Neural progenitor cell (in vitro differentiated cells): ENCODE measurements around the gene CRB3. TPM values are rescaled to one million over a fixed set of nuclear protein-coding genes. Genes with fewer than 3 reads are reported as not detected.

Source experiments
- DNase-seq: peaks from one replicate; pipeline ENCODE4 v3.0.0-alpha.2; 2016; ENCODE audit warnings: low spot score
- H2AFZ ChIP-seq: fragments of 200-600 bp; sonication (generic); replicated peaks from 2 replicates; pipeline ENCODE4 v1.6.1; 2016; ENCODE audit warnings: antibody characterized with exemption
- H3F3A ChIP-seq: fragments of 200-600 bp; sonication (generic); 2 replicates; pipeline ENCODE4 v1.6.1; 2016; ENCODE audit warnings: antibody characterized with exemption, low read depth
- H3K27ac ChIP-seq: fragments of 200-600 bp; sonication (generic); 2 replicates; pipeline ENCODE4 v1.5.1; 2016; ENCODE audit warnings: mild to moderate bottlenecking
- H3K27me3 ChIP-seq: fragments of 200-600 bp; sonication (generic); 2 replicates; pipeline ENCODE4 v1.6.1; 2016; ENCODE audit warnings: mild to moderate bottlenecking, moderate library complexity
- H3K36me3 ChIP-seq: fragments of 200-600 bp; sonication (generic); 2 replicates; pipeline ENCODE4 v1.5.1; 2016
- H3K4me1 ChIP-seq: fragments of 200-600 bp; sonication (generic); 2 replicates; pipeline ENCODE4 v1.6.1; 2016; ENCODE audit warnings: mixed run types
- H3K4me2 ChIP-seq: fragments of 200-600 bp; sonication (generic); 2 replicates; pipeline ENCODE4 v1.6.1; 2016
- H3K4me3 ChIP-seq: fragments of 200-600 bp; sonication (generic); 2 replicates; pipeline ENCODE4 v1.5.1; 2016
- H3K79me2 ChIP-seq: fragments of 200-600 bp; sonication (generic); 2 replicates; pipeline ENCODE4 v1.6.1; 2016; ENCODE audit warnings: low read depth
- H3K9ac ChIP-seq: fragments of 200-600 bp; sonication (generic); 2 replicates; pipeline ENCODE4 v1.6.1; 2016
- H3K9me3 ChIP-seq: fragments of 200-600 bp; sonication (generic); 2 replicates; pipeline ENCODE4 v1.5.1; 2016; ENCODE audit warnings: low read depth
- H4K20me1 ChIP-seq: fragments of 200-600 bp; sonication (generic); 2 replicates; pipeline ENCODE4 v1.6.1; 2016; ENCODE audit warnings: low read depth
- H3K27ac Mint-ChIP-seq: 3 replicates; pipeline ENCODE4 v1.8.0; 2021; ENCODE audit warnings: mixed read lengths
- H3K27me3 Mint-ChIP-seq: 2 replicates; pipeline ENCODE4 v1.8.0; 2022; ENCODE audit warnings: low read depth, mild to moderate bottlenecking, inconsistent platforms, moderate library complexity, mixed read lengths; ENCODE audit not compliant: insufficient read depth
- H3K36me3 Mint-ChIP-seq: 3 replicates; pipeline ENCODE4 v1.8.0; 2021; ENCODE audit warnings: mixed read lengths
- H3K4me1 Mint-ChIP-seq: 3 replicates; pipeline ENCODE4 v1.8.0; 2021; ENCODE audit warnings: mixed read lengths
- H3K4me3 Mint-ChIP-seq: 3 replicates; pipeline ENCODE4 v1.8.0; 2021; ENCODE audit warnings: mild to moderate bottlenecking, moderate library complexity, mixed read lengths
- H3K9me3 Mint-ChIP-seq: 3 replicates; pipeline ENCODE4 v1.8.0; 2020; ENCODE audit warnings: mixed read lengths
- EZH2 ChIP-seq: fragments of 200-600 bp; sonication (generic); IDR thresholded peaks from 2 replicates; pipeline ENCODE4 v1.6.1; 2017; ENCODE audit warnings: antibody characterized with exemption, mild to moderate bottlenecking, moderate library complexity
- EZH2phosphoT487 ChIP-seq: fragments of 200-600 bp; sonication (generic); IDR thresholded peaks from 2 replicates; pipeline ENCODE4 v1.6.1; 2017; ENCODE audit warnings: antibody characterized with exemption
- total RNA-seq: library from RNA; depleted of rRNA; stranded (reverse); fragments of >200 nt; gene quantifications from 2 replicates; pipeline ENCODE4 v1.2.3, GENCODE V29; 2015; ENCODE audit warnings: low replicate concordance
- TF ChIP-seq, protein P1 (sequence below): fragments of 200-600 bp; sonication (generic); IDR thresholded peaks from 2 replicates; pipeline ENCODE4 v1.5.1; 2017; ENCODE audit warnings: antibody characterized with exemption, mild to moderate bottlenecking

The CRB3 gene
- total RNA-seq, 1 donor from 2014 or later = 1.3 TPM

DNA sequence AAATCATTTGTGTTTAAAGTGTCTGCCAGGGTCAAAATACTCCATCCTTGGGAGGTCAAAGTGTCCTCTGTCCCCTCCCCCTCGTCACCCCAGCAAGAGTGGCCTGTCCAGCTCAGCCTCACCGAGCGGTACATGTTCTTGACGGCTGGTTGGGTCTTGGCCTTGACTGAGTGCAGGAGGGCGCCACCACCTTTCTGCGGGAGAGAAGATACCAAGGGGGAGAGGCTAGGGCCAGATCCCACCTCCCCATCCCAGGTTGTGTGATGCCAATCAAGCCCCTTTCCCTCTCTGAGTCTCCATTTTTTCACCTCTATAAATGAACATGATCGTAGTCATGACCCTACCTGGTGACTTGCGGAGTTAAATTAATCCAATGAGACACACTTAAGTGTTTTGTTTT is 6.1 kb downstream of the CRB3 start:
- no peaks in the 10 kb centered on the region for H4K20me1 ChIP-seq
- peaks cover 29% of the 10 kb centered on the region for H3K27me3 Mint-ChIP-seq
- no peaks in the 10 kb centered on the region for H3F3A ChIP-seq
- H3K9me3 ChIP-seq = no peaks in the 10 kb centered on the region
- H2AFZ ChIP-seq = no peak overlapping the region
- H3K27me3 ChIP-seq = peaks cover 17% of the 10 kb centered on the region
- no peak overlapping the region for H3K27ac Mint-ChIP-seq
- peaks cover 7% of the 10 kb centered on the region for H3K4me1 ChIP-seq
- H3K79me2 ChIP-seq = no peaks in the 10 kb centered on the region
- H3K9me3 Mint-ChIP-seq = no peaks in the 10 kb centered on the region
- no peaks in the 10 kb centered on the region for H3K36me3 ChIP-seq
- TF ChIP-seq, protein P1, sequence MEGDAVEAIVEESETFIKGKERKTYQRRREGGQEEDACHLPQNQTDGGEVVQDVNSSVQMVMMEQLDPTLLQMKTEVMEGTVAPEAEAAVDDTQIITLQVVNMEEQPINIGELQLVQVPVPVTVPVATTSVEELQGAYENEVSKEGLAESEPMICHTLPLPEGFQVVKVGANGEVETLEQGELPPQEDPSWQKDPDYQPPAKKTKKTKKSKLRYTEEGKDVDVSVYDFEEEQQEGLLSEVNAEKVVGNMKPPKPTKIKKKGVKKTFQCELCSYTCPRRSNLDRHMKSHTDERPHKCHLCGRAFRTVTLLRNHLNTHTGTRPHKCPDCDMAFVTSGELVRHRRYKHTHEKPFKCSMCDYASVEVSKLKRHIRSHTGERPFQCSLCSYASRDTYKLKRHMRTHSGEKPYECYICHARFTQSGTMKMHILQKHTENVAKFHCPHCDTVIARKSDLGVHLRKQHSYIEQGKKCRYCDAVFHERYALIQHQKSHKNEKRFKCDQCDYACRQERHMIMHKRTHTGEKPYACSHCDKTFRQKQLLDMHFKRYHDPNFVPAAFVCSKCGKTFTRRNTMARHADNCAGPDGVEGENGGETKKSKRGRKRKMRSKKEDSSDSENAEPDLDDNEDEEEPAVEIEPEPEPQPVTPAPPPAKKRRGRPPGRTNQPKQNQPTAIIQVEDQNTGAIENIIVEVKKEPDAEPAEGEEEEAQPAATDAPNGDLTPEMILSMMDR = no peak
- TF ChIP-seq EZH2 = no peak
- no peak for TF ChIP-seq EZH2phosphoT487
- no peaks in the 10 kb centered on the region for H3K36me3 Mint-ChIP-seq
- no peak overlapping the region for H3K4me3 Mint-ChIP-seq
- no peak overlapping the region for H3K9ac ChIP-seq
- peaks cover 6% of the 10 kb centered on the region for H3K4me1 Mint-ChIP-seq
- no peak for DNase-seq
- no peak overlapping the region for H3K4me3 ChIP-seq
- H3K27ac ChIP-seq = no peak overlapping the region
- H3K4me2 ChIP-seq = no peak overlapping the region

DNA sequence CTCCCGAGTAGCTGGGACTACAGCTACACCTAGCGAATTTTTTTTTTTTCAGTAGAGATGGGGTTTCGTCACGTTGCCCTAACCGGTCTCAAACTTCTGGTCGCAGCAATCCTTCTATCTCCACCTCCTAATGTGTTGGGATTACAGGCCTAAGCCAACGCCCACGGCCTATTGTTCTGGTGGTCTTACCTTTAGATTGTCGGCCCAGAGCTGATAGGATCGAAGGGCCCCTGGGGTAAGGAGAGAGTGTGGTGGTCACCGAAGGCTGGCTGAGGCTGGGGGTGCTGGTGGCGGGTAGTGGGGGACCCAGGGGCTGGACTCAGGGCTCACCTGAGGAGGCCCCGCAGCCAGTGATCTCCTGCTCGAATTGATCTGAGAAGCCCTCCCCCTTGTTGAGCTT is 7.0 kb downstream of the CRB3 start:
- no peaks in the 10 kb centered on the region for H4K20me1 ChIP-seq
- H3K9ac ChIP-seq = no peak overlapping the region
- peaks cover 9% of the 10 kb centered on the region for H3K4me1 ChIP-seq
- TF ChIP-seq EZH2phosphoT487 (no peak), EZH2 (no peak)
- TF ChIP-seq, protein P1 = no peak
- Mint-ChIP-seq H3K4me1 (peaks cover 8% of the 10 kb centered on the region), H3K9me3 (no peaks in the 10 kb centered on the region), H3K27me3 (peaks cover 24% of the 10 kb centered on the region), H3K4me3 (no peak overlapping the region), H3K36me3 (no peaks in the 10 kb centered on the region), H3K27ac (no peak overlapping the region)
- H3K9me3 ChIP-seq = no peaks in the 10 kb centered on the region
- H3K79me2 ChIP-seq = no peaks in the 10 kb centered on the region
- H3F3A ChIP-seq = no peaks in the 10 kb centered on the region
- no peak overlapping the region for H3K4me2 ChIP-seq
- H3K4me3 ChIP-seq = no peak overlapping the region
- peak; percentile 23 for DNase-seq
- H3K27me3 ChIP-seq = peaks cover 21% of the 10 kb centered on the region
- no peak overlapping the region for H3K27ac ChIP-seq
- no peaks in the 10 kb centered on the region for H3K36me3 ChIP-seq
- no peak overlapping the region for H2AFZ ChIP-seq

DNA sequence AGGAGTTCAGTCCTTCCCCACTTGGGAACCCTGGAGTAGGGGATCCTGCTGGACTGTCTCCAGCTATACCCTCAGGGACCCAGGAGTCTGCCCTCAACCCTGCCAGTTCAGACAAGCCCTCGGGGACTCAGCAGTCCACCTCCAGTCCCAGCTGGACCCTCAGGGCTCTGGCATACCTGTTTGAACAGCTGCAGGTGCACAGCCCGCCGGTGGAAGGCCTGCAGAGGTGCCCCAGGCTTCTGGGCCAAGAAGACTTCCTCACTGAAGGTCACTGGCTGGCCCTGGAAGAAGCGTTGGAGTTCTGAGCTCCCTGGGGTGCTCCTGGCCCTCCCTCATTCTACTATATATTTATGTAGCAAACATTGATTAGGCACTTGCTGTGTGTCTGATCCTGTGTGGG is 8.6 kb downstream of the CRB3 start:
- no peak overlapping the region for H3K9ac ChIP-seq

More for the DNA sequence above, 8.6 kb downstream of the CRB3 start:
- no peak overlapping the region for H3K27ac ChIP-seq
- no peaks in the 10 kb centered on the region for H3K9me3 ChIP-seq
- no peak for DNase-seq
- peaks cover 34% of the 10 kb centered on the region for H3K27me3 ChIP-seq
- no peaks in the 10 kb centered on the region for H3K79me2 ChIP-seq
- no peak overlapping the region for H3K27ac Mint-ChIP-seq
- no peak overlapping the region for H3K4me3 ChIP-seq
- no peak overlapping the region for H3K4me3 Mint-ChIP-seq
- no peaks in the 10 kb centered on the region for H4K20me1 ChIP-seq
- no peaks in the 10 kb centered on the region for H3K9me3 Mint-ChIP-seq
- no peak overlapping the region for H3K4me2 ChIP-seq
- H3K27me3 Mint-ChIP-seq = peaks cover 18% of the 10 kb centered on the region
- peaks cover 9% of the 10 kb centered on the region for H3K4me1 Mint-ChIP-seq
- H2AFZ ChIP-seq = no peak overlapping the region
- no peak for TF ChIP-seq EZH2phosphoT487
- TF ChIP-seq, protein P1 = no peak
- TF ChIP-seq EZH2 = no peak
- no peaks in the 10 kb centered on the region for H3F3A ChIP-seq
- no peaks in the 10 kb centered on the region for H3K36me3 Mint-ChIP-seq
- H3K36me3 ChIP-seq = no peaks in the 10 kb centered on the region
- peaks cover 9% of the 10 kb centered on the region for H3K4me1 ChIP-seq
